Stomach (tissue), 4 donors: ENCODE data around the gene BCL2.

Source experiments
- CTCF ChIP-seq, 7 experiments: fragments of 450-650 bp in 4 of 7; fragments of 200-600 bp in 3 of 7; sonication (generic) in 3 of 7; IDR thresholded peaks; one replicate each; pipeline ENCODE4 v1.5.1; 2016 to 2019; ENCODE audit warnings: antibody characterized with exemption in 7 of 7, control low read depth in 2 of 7, mild to moderate bottlenecking in 1 of 7
- EP300 ChIP-seq: sonication (generic); formaldehyde crosslinking; IDR thresholded peaks from one replicate; pipeline ENCODE4 v1.6.1; 2017; ENCODE audit warnings: antibody characterized with exemption
- POLR2A ChIP-seq, 4 donors: fragments of 450-650 bp; IDR thresholded peaks; one replicate each; pipeline ENCODE4 v1.6.1; 2016; ENCODE audit warnings: antibody characterized with exemption in 4 of 4, control low read depth in 2 of 4, mild to moderate bottlenecking in 1 of 4, moderate library complexity in 1 of 4

DNA sequence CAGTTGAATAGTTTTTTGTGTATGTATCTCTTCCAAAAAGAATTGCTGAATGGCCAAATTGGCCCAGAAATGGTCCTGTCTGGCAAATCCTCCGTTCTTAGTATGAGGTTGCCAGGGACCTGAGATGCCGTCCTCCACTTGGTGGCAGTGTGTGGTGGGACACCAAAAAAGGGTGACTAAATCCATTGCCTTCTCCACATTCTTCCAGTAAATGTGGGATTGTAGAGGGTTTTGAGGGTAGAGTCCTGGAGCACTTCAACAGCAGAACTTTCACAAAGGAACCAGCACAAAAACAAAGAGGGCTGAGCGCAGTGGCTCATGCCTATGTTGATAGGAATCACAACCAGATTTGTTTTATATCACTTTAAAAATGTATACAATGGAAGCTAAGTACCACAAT lies 199.9 kb downstream of the BCL2 start:
- TF ChIP-seq CTCF (IDR thresholded peaks at IDR 0.05) (peak in 3 of 7 experiments; percentile 10 to 35 (median 23)), EP300 (no peak), POLR2A (IDR thresholded peaks at IDR 0.05) (no peak)
